KMS-11 (cell line): ENCODE data around the gene ALOX5.

Experiments
- H2AFZ ChIP-seq: fragments of 200-600 bp; sonication (generic); 2 replicates; pipeline ENCODE4 v1.6.1; 2016; ENCODE audit warnings: antibody characterized with exemption, mixed run types, low read depth
- H3K27ac ChIP-seq: fragments of 200-600 bp; sonication (generic); 2 replicates; pipeline ENCODE4 v1.6.1; 2016; ENCODE audit warnings: mild to moderate bottlenecking, mixed run types
- H3K27me3 ChIP-seq: fragments of 200-600 bp; sonication (generic); 2 replicates; pipeline ENCODE4 v1.6.1; 2017; ENCODE audit warnings: mild to moderate bottlenecking, low read depth, mixed run types, moderate library complexity; ENCODE audit not compliant: insufficient read depth
- H3K36me3 ChIP-seq: fragments of 200-600 bp; sonication (generic); 2 replicates; pipeline ENCODE4 v1.6.1; 2017; ENCODE audit warnings: mild to moderate bottlenecking, mixed run types; ENCODE audit not compliant: insufficient read depth
- H3K4me1 ChIP-seq: fragments of 200-600 bp; sonication (generic); 2 replicates; pipeline ENCODE4 v1.6.1; 2016; ENCODE audit warnings: mild to moderate bottlenecking, low read depth, mixed run types; ENCODE audit not compliant: poor library complexity, severe bottlenecking
- H3K4me2 ChIP-seq: fragments of 200-600 bp; sonication (generic); 2 replicates; pipeline ENCODE4 v1.7.0; 2016; ENCODE audit warnings: mild to moderate bottlenecking, mixed run types
- H3K4me3 ChIP-seq: fragments of 200-600 bp; sonication (generic); IDR thresholded peaks from 2 replicates; pipeline ENCODE4 v1.6.1; 2017; ENCODE audit warnings: low read depth, low read length, mixed read lengths; ENCODE audit not compliant: insufficient read depth
- H3K79me2 ChIP-seq: fragments of 200-600 bp; sonication (generic); 2 replicates; pipeline ENCODE4 v1.6.1; 2016; ENCODE audit warnings: low read depth, mixed run types; ENCODE audit not compliant: insufficient read depth
- H3K9ac ChIP-seq: fragments of 200-600 bp; sonication (generic); 2 replicates; pipeline ENCODE4 v1.6.1; 2016; ENCODE audit warnings: mild to moderate bottlenecking, mixed run types
- H4K20me1 ChIP-seq: fragments of 200-600 bp; sonication (generic); 2 replicates; pipeline ENCODE4 v1.6.1; 2016; ENCODE audit warnings: mild to moderate bottlenecking, mixed run types; ENCODE audit not compliant: insufficient read depth
- CTCF ChIP-seq: fragments of 200-600 bp; sonication (generic); conservative IDR thresholded peaks from 2 replicates; pipeline ENCODE4 v1.6.1; 2017; ENCODE audit warnings: low read depth, mild to moderate bottlenecking, antibody characterized with exemption, low read length, moderate library complexity, mixed read lengths

ALOX5 gene

GRCh38 chr10:45454262-45454661 is 80.2 kb downstream of the ALOX5 start:
- no peaks in the 10 kb centered on the region for H3K36me3 ChIP-seq
- no peaks in the 10 kb centered on the region for H3K79me2 ChIP-seq
- H4K20me1 ChIP-seq = no peaks in the 10 kb centered on the region
- no peak overlapping the region for H2AFZ ChIP-seq
- no peak overlapping the region for H3K4me3 ChIP-seq
- peaks cover 16% of the 10 kb centered on the region for H3K4me1 ChIP-seq
- H3K27me3 ChIP-seq = no peaks in the 10 kb centered on the region
- H3K9ac ChIP-seq = no peak overlapping the region
- no peak overlapping the region for H3K4me2 ChIP-seq
- no peak overlapping the region for H3K27ac ChIP-seq
- TF ChIP-seq CTCF = no peak

GRCh38 chr10:45454859-45455258 is 80.8 kb downstream of the ALOX5 start:
- H3K79me2 ChIP-seq = no peaks in the 10 kb centered on the region
- H3K4me2 ChIP-seq = peak overlapping the region; percentile 14; the same call in 1 of the 2 replicates
- no peak overlapping the region for H3K4me3 ChIP-seq
- no peak overlapping the region for H2AFZ ChIP-seq
- no peak overlapping the region for H3K9ac ChIP-seq
- H4K20me1 ChIP-seq = no peaks in the 10 kb centered on the region
- no peak overlapping the region for H3K27ac ChIP-seq
- H3K4me1 ChIP-seq = peaks cover 16% of the 10 kb centered on the region
- TF ChIP-seq CTCF = no peak
- no peaks in the 10 kb centered on the region for H3K27me3 ChIP-seq
- no peaks in the 10 kb centered on the region for H3K36me3 ChIP-seq

- peaks cover 16% of the 10 kb centered on the region for H3K4me1 ChIP-seq
- no peak overlapping the region for H3K4me3 ChIP-seq
- H4K20me1 ChIP-seq = no peaks in the 10 kb centered on the region
- no peak overlapping the region for H3K27ac ChIP-seq
- no peaks in the 10 kb centered on the region for H3K79me2 ChIP-seq
- no peak for TF ChIP-seq CTCF
- no peak overlapping the region for H3K4me2 ChIP-seq
- H3K9ac ChIP-seq = no peak overlapping the region
- H3K36me3 ChIP-seq = no peaks in the 10 kb centered on the region
- no peak overlapping the region for H2AFZ ChIP-seq
- no peaks in the 10 kb centered on the region for H3K27me3 ChIP-seq
Measured at GRCh38 chr10:45456233-45456632, 82.2 kb downstream of the ALOX5 start.

- Histone ChIP-seq H3K9ac (no peak overlapping the region), H3K27me3 (no peaks in the 10 kb centered on the region), H3K4me3 (no peak overlapping the region), H3K27ac (no peak overlapping the region), H3K4me1 (peaks cover 16% of the 10 kb centered on the region), H4K20me1 (no peaks in the 10 kb centered on the region), H3K36me3 (no peaks in the 10 kb centered on the region), H3K4me2 (no peak overlapping the region), H3K79me2 (no peaks in the 10 kb centered on the region), H2AFZ (no peak overlapping the region)
- TF ChIP-seq CTCF = no peak
Measured at GRCh38 chr10:45456822-45457221, 82.8 kb downstream of the ALOX5 start.
